GM12873 (cell line): Measurements from ENCODE around the gene ALOX12B.

Source experiments
- TF ChIP-seq, protein P1 (sequence below): IDR thresholded peaks from 2 replicates; pipeline ENCODE4 v1.5.1; 2012; ENCODE audit warnings: low read depth, mild to moderate bottlenecking, moderate library complexity, low read length, control low read depth; ENCODE audit not compliant: insufficient read depth; ENCODE audit errors: missing control alignments

The ALOX12B gene

DNA sequence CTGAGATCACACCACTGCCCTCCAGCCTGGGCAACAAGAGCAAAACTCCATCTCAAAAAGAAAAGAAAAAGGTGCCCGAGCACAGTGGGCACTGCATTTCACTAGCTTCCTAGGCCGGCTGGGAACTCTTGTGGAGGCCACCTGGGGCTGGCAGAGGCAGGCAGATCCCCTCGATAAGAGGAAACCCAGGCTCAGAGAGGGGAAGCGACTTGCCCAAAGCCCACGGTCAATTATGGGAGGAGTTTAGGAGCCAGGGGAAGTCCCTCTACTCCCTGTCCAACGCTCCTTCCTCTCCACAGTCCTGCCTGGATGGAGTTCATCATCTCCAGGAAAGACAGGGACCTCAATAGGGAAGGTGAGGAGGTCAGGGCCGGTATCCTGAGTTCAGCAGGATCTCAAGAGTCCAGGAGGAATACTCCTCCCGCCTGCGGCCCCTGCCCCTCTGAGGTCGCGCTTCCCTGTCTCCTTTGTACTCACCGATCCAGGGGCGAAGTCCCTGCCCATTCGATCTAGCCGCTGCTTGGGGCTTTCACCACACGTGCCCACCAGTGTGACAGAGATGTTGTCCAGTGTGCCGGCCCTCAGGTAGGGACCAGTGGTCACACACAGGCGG is 30.0 kb upstream of the ALOX12B start:
- TF ChIP-seq, protein P1, sequence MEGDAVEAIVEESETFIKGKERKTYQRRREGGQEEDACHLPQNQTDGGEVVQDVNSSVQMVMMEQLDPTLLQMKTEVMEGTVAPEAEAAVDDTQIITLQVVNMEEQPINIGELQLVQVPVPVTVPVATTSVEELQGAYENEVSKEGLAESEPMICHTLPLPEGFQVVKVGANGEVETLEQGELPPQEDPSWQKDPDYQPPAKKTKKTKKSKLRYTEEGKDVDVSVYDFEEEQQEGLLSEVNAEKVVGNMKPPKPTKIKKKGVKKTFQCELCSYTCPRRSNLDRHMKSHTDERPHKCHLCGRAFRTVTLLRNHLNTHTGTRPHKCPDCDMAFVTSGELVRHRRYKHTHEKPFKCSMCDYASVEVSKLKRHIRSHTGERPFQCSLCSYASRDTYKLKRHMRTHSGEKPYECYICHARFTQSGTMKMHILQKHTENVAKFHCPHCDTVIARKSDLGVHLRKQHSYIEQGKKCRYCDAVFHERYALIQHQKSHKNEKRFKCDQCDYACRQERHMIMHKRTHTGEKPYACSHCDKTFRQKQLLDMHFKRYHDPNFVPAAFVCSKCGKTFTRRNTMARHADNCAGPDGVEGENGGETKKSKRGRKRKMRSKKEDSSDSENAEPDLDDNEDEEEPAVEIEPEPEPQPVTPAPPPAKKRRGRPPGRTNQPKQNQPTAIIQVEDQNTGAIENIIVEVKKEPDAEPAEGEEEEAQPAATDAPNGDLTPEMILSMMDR: no peak

DNA sequence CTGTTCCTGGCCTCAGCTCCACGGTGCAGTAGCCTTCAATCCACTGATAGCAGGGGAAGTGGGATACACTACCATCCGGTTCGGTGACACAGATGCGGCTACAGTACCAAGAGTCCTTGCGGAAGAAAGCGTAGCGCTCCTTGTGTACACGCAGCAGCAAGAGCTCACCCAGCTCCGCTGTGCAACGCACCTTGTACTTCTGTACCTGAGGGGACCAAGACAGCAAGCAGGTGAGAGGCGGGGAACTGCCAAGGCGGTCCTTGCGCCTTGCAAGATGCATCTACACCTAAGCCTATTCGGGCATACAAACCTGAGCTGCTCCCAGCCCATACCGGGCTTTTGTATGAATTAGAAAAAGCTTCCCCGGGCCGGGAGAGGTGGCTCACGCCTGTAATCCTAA is 29.3 kb upstream of the ALOX12B start:
- TF ChIP-seq, protein P1: no peak

DNA sequence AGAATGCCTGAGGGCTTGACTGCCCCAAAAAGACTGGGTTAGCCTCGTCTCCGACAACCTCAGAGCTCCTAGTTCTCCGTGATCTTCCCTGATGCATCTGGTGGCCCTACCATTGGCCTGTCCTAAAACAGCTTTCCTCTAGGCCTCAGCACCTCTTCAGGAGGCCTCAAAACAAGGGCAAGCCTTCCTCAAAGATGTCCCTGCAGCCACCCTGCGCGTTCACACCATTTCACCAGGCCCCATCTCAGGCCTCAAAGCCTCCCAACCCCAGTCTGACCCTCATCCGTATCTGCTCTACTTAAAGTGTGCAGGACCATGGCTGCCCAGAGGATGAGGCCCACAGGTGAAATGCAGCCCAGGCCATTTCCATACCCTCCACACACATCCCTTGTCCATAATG is 23.4 kb upstream of the ALOX12B start:
- TF ChIP-seq, protein P1: no peak

DNA sequence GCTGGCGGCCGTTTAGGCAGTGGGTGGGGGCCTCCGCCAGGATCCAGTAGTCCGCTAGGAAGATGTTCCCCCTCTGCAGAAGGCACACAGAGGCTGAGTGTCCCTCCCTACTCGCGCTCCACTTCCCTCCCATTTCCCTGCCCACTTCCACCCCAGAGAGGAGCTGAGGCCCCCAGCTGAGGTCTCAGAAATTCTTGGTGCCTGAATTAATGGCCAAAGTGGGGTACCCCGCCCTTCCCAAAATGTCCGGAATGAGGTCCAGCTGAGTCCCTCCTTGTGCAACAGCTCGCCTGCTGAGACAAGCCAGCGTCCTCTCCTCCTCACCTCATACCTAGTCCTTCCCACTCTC is 22.9 kb upstream of the ALOX12B start:
- TF ChIP-seq, protein P1: no peak

DNA sequence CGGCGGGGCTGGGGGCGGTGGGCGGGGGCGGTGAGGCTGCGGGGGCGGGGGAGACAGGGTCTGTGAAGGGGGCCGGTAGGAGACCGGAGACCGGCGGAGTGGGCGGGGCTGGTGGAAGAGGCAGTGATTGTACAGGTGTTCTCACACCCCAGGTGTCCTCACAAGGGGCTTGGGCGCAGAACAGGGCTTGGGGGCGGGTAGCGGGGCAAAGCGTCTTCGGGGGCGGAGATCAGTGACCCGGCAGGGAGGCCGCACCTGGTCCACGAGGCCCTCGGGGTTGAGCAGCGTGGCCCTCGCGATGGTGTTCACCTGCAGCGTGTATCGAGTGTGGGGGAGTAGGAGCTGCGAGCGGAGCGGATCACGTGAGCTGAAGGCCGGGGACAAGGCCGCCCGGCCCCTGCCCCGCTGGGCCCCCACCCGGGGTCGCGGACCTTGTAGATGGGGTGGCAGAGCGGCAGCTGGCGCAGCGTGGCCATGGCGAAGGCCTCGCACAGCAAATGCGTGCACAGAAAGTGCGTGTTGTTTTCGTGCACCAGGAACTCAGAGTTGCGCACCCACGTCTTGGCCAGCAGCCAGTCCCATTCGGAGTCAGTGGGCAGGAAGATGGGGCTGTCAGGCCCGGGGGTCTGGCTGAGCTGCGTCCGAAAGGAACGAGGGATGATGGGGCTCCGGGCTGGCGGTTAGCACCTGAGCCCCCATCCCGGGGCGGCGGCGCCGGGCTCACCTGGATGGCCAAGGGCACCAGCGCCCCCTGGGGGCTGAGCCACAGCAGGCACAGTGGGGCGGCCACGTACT is 22.3 kb upstream of the ALOX12B start:
- TF ChIP-seq, protein P1: peak; percentile 93

DNA sequence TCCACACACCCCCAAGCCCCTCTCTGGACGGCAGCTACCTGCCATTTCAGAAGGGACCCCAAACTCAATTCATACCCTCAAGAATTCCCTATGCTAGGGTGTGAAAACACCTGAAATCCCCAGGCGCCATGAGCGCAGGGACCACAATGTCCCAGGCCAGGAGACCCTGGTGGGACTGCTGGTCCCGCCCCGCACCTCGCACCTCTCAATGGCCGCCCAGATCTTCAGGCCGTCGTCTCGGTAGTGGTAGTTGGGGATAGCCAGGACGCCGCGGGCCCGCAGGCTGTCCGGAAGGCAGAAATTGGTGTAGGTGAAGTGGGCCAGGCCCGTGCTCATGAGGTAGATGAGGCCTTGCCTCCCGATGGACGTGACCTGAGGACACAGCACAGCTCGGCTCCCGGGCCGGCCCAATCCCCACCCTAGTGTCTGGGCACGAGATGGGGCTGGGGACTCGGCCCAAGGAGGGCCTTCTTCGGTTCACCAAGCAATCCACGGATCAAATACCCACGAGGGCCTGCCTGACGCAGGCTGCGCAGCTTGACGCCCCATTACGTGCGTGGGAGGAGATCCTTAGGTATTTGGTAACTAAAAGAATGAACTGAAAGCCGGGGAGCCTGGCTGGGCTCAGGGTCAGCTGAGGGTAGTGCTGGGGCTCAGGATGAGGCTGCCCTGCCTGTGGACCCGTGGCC is 21.6 kb upstream of the ALOX12B start:
- TF ChIP-seq, protein P1: no peak

DNA sequence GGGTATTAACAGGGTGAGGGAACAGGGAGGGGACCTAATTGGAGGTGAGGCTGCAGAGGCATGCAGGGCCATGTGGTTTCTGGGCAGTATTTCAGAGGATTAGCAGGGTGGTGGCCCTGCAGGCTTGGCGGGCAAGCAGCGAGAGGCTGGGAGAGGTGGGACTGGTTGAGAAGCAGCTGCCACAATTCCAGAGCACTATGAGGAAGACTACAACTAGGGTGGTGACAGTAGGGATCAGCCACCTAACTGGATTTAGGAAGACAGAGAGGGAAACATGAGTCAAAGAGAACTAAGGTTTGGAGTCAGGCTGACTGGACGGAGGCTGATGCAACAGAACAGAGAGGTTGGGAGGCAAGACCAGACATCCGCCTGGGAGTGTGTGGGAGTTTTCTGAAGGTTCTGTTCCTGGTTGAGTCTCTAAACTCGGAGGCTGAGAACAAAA is 18.5 kb upstream of the ALOX12B start:
- TF ChIP-seq, protein P1: no peak
